GM12892 (cell line): ENCODE measurements around the gene SNX32.

ENCODE experiments used
- POLR2A ChIP-seq: IDR thresholded peaks from 2 replicates; pipeline ENCODE4 v1.6.1; 2011; ENCODE audit warnings: low read depth, low read length, control low read depth
- POLR2AphosphoS5 ChIP-seq: IDR thresholded peaks from 2 replicates; pipeline ENCODE4 v1.6.1; 2011; ENCODE audit warnings: low read depth, low read length, control low read depth

GRCh38 chr11:65869643-65870306, 36.0 kb downstream of the SNX32 start:
- TF ChIP-seq POLR2A, result peak; percentile 62
- TF ChIP-seq POLR2AphosphoS5, result peak; percentile 31
